Right lobe of liver (tissue), 6 donors: ENCODE results near the gene RTL5. TPM values are rescaled to one million over a fixed set of nuclear protein-coding genes. Genes with fewer than 3 reads are reported as not detected.
A peak's percentile ranks its signal among the peaks of the same experiment; 100 is the strongest.

Experiments
- ATAC-seq, 4 donors: fragments of 200-7000 bp; cut with Tn5 transposase; one replicate each; pipeline ENCODE4 v1.9.1; 2020; ENCODE audit warnings: mild to moderate bottlenecking in 4 of 4, moderate library complexity in 4 of 4
- DNase-seq, 3 donors: peaks; one replicate each; pipeline ENCODE4 v3.0.0-alpha.2; 2020
- H3K27ac ChIP-seq, 3 donors: fragments of 200-600 bp; one replicate each; pipeline ENCODE4 v1.8.0; 2022
- H3K27me3 ChIP-seq, 2 donors: fragments of 200-600 bp; one replicate each; pipeline ENCODE4 v1.8.0; 2022
- H3K36me3 ChIP-seq, 4 donors: fragments of 200-600 bp; sonication (generic) in 1 of 4; one replicate each; pipeline versions ENCODE4 v1.5.1 to v1.8.0; 2017 to 2022; ENCODE audit warnings: control low read depth in 1 of 4
- H3K4me1 ChIP-seq, 4 donors: fragments of 200-600 bp; sonication (generic) in 1 of 4; one replicate each; pipeline versions ENCODE4 v1.5.1 to v1.8.0; 2017 to 2022; ENCODE audit warnings: control low read depth in 1 of 4
- H3K4me3 ChIP-seq, 3 donors: fragments of 200-600 bp; one replicate each; pipeline ENCODE4 v1.8.0; 2022
- H3K9me3 ChIP-seq, 4 donors: fragments of 200-600 bp; sonication (generic) in 1 of 4; one replicate each; pipeline versions ENCODE4 v1.5.1 to v1.8.0; 2017 to 2022; ENCODE audit warnings: control low read depth in 1 of 4
- CTCF ChIP-seq, 4 donors: fragments of 200-600 bp in 3 of 4; fragments of 450-650 bp in 1 of 4; IDR thresholded peaks; one replicate each; pipeline versions ENCODE4 v1.5.1 to v1.8.0; 2016 to 2022; ENCODE audit warnings: antibody characterized with exemption in 4 of 4, mild to moderate bottlenecking in 2 of 4
- POLR2A ChIP-seq: fragments of 450-650 bp; IDR thresholded peaks from one replicate; pipeline ENCODE4 v1.6.1; 2017; ENCODE audit warnings: antibody characterized with exemption, mild to moderate bottlenecking
- WGBS: methylation state at CpG from one replicate; pipeline ENCODE4 v1.1.6; 2018; ENCODE audit warnings: low coverage, low lambda C conversion rate; ENCODE audit not compliant: insufficient coverage; ENCODE audit errors: missing lambda C conversion rate; 5-methylcytosine and 5-hydroxymethylcytosine counted together
- intact Hi-C, 2 donors: fragments of 100-400 bp; cut with DNase I; formaldehyde crosslinking; loops; one replicate each; pipeline versions ENCODE4 v1.11.2 to v1.14.1; 2022
- total RNA-seq, 6 experiments: library from RNA; depleted of rRNA in 2 of 6; stranded (reverse); fragments of >200 nt in 2 of 6; fragmentation: NEBNext Ultra II Directional in 3 of 6; extraction: Animal tissue kit (Norgen Biotek cat#: 25700) in 3 of 6; gene quantifications; one replicate each; pipeline versions ENCODE4 v1.1.0 to v1.2.4, GENCODE V29; 2016 to 2023
- donor health status: DM: no; HTN: yes; CAD: no.
- donor health status: DM: no; HTN: no; CAD: no.
- donor health status: DM: no; HTN: no; CAD: no.
- donor health status: DM: no; HTN: yes; CAD: no.
- donor health status: DM: no; HTN: yes; CAD: no.

Gene RTL5
- total RNA-seq, 6 experiments from 2014 or later: 1.2 to 4.1 (median 2.5) TPM

GRCh38 chrX:72083291-72083690 is 48.4 kb downstream of the RTL5 start:
- WGBS: 81% methylated on average over 2 of the region's 2 CpGs
- Histone ChIP-seq H3K4me3 (no peak overlapping the region), H3K36me3 (no peaks in the 10 kb centered on the region), H3K4me1 (no peaks in the 10 kb centered on the region), H3K27me3 (no peaks in the 10 kb centered on the region), H3K9me3 (no peaks in the 10 kb centered on the region), H3K27ac (no peak overlapping the region)
- ATAC-seq (no peak), DNase-seq (no peak)
- TF ChIP-seq CTCF (IDR thresholded peaks at IDR 0.05) (no peak), POLR2A (no peak)
- intact Hi-C loops: no loop called here

- H3K27ac ChIP-seq: no peak overlapping the region
- H3K9me3 ChIP-seq: no peaks in the 10 kb centered on the region
- H3K27me3 ChIP-seq: no peaks in the 10 kb centered on the region
- 67% methylated on average over 11 of the region's 12 CpGs for WGBS
- ATAC-seq (no peak), DNase-seq (no peak)
- H3K36me3 ChIP-seq: no peaks in the 10 kb centered on the region
- intact Hi-C loops: no loop called here
- H3K4me1 ChIP-seq: no peaks in the 10 kb centered on the region
- TF ChIP-seq CTCF (IDR thresholded peaks at IDR 0.05): no peak
- no peak for TF ChIP-seq POLR2A
- no peak overlapping the region for H3K4me3 ChIP-seq
Measured at GRCh38 chrX:72081605-72082320, 50.0 kb downstream of the RTL5 start.

- no peak for ATAC-seq
- no peak overlapping the region for H3K27ac ChIP-seq
- TF ChIP-seq POLR2A (no peak), CTCF (IDR thresholded peaks at IDR 0.05) (no peak)
- H3K36me3 ChIP-seq: no peaks in the 10 kb centered on the region
- WGBS: 71% methylated on average over 7 of the region's 7 CpGs
- no peak overlapping the region for H3K4me3 ChIP-seq
- H3K4me1 ChIP-seq: no peaks in the 10 kb centered on the region
- no peak for DNase-seq
- intact Hi-C loops: no loop called here
- no peaks in the 10 kb centered on the region for H3K9me3 ChIP-seq
- H3K27me3 ChIP-seq: no peaks in the 10 kb centered on the region
Measured at GRCh38 chrX:72080800-72081199, 50.9 kb downstream of the RTL5 start.

GRCh38 chrX:72080150-72080549 is 51.6 kb downstream of the RTL5 start:
- Histone ChIP-seq H3K4me3 (no peak overlapping the region), H3K27ac (peak overlapping the region in 1 of 3 donors; percentile 47), H3K27me3 (no peaks in the 10 kb centered on the region), H3K9me3 (no peaks in the 10 kb centered on the region), H3K36me3 (no peaks in the 10 kb centered on the region), H3K4me1 (no peaks in the 10 kb centered on the region)
- DNase-seq (no peak), ATAC-seq (peak; percentile 11 to 40 (median 20))
- intact Hi-C loops: no loop called here
- WGBS: 61% methylated on average over 6 of the region's 7 CpGs
- TF ChIP-seq POLR2A (no peak), CTCF (IDR thresholded peaks at IDR 0.05) (no peak)
